Measurements from ENCODE around the gene SFXN3. TPM values are rescaled to one million over a fixed set of nuclear protein-coding genes. Genes with fewer than 3 reads are reported as not detected.

Gene SFXN3
- total RNA-seq, 1 experiment from 2014 or later, result 2.8 TPM

- no peak overlapping the region for H3K4me2 ChIP-seq (ENCODE audit: insufficient read depth, insufficient read length, low read length)
- H2BK12ac ChIP-seq (ENCODE audit: insufficient read length, low read depth, low read length), result no peak overlapping the region
- Mint-ChIP-seq H3K9me3 (no peaks in the 10 kb centered on the region), H3K36me3 (ENCODE audit: insufficient read depth in 1 of 3, low read depth in 3 of 3) (peaks cover 17 to 41% (median 39%) of the 10 kb centered on the region in 3 experiments; a peak in 5 of 7 replicates), H3K4me3 (no peak overlapping the region), H3K27me3 (ENCODE audit: low read depth) (no peaks in the 10 kb centered on the region; the same call in 1 of the 2 replicates), H3K27ac (no peak overlapping the region), H3K4me1 (peaks cover 5 to 20% of the 10 kb centered on the region in 2 experiments)
- no peak overlapping the region for H3K4ac ChIP-seq (ENCODE audit: low read depth, low read length)
- no peaks in the 10 kb centered on the region for H3K79me2 ChIP-seq (ENCODE audit: insufficient read depth, low read length)
- no peak overlapping the region for H3K14ac ChIP-seq (ENCODE audit: insufficient read depth, low read length)
- no peak overlapping the region for H2AFZ ChIP-seq (ENCODE audit: low read length)
- H2BK120ac ChIP-seq (ENCODE audit: low read depth, low read length, poor library complexity, severe bottlenecking), result no peak overlapping the region
- no peak overlapping the region for H4K8ac ChIP-seq (replicated peaks; ENCODE audit: insufficient read length, low read depth, low read length)
- no peak overlapping the region for H3K9ac ChIP-seq (ENCODE audit: extremely low read depth, insufficient read length, low read length)
- no CpG with 5 or more reads among the region's 33 CpGs for WGBS (ENCODE audit: extremely low coverage, insufficient read length, low lambda C conversion rate)
- H3K18ac ChIP-seq (ENCODE audit: insufficient read length, low read depth, low read length), result no peak overlapping the region
- H2BK20ac ChIP-seq (ENCODE audit: low read depth, low read length, poor library complexity, severe bottlenecking), result no peak overlapping the region
- no peak overlapping the region for H3K23ac ChIP-seq (ENCODE audit: insufficient read length, low read depth, low read length)
- H4K91ac ChIP-seq (ENCODE audit: insufficient read length, low read depth, low read length), result no peak overlapping the region
- no peak overlapping the region for H3K27ac ChIP-seq (ENCODE audit: insufficient read length, low read depth, low read length)
- no peaks in the 10 kb centered on the region for H3K4me1 ChIP-seq (ENCODE audit: insufficient read depth, low read length)
- no peak overlapping the region for H3K56ac ChIP-seq (ENCODE audit: insufficient read length, low read depth, low read length)
- no peak overlapping the region for H4K5ac ChIP-seq (ENCODE audit: insufficient read length, low read depth, low read length)
- no peaks in the 10 kb centered on the region for H4K20me1 ChIP-seq (ENCODE audit: control insufficient read depth, insufficient read depth, insufficient read length)
- no peak overlapping the region for H2AK5ac ChIP-seq (ENCODE audit: insufficient read length, low read length)
- no peak overlapping the region for H2BK15ac ChIP-seq (ENCODE audit: low read depth, low read length)
- no peak for TF ChIP-seq CTCF (conservative IDR thresholded peaks at IDR 0.05)
- no peaks in the 10 kb centered on the region for H3K79me1 ChIP-seq (ENCODE audit: insufficient read depth, low read depth, low read length, poor library complexity, severe bottlenecking)
- no peak overlapping the region for H2BK5ac ChIP-seq (ENCODE audit: insufficient read length, low read length)
- no peak overlapping the region for H3T11ph ChIP-seq (ENCODE audit: low read length)
- no peaks in the 10 kb centered on the region for H3K27me3 ChIP-seq (ENCODE audit: insufficient read depth, low read length)
- no peak for DNase-seq
- no peaks in the 10 kb centered on the region for H3K9me3 ChIP-seq (ENCODE audit: control insufficient read depth, low read depth, low read length)
- H3K23me2 ChIP-seq (ENCODE audit: insufficient read length, low read depth, low read length, poor library complexity, severe bottlenecking), result no peaks in the 10 kb centered on the region
These were observed 24.4 kb upstream of the SFXN3 start for GRCh38 chr10:101006593-101007098.

Measured in H9 (cell line).